Astrocyte (in vitro differentiated cells and primary cell): ENCODE data around the gene FHL3. TPM values are rescaled to one million over a fixed set of nuclear protein-coding genes. Genes with fewer than 3 reads are reported as not detected.

Experiments
- DNase-seq: peaks from one replicate; pipeline ENCODE4 v3.0.0-alpha.2; 2010; ENCODE audit warnings: low read depth
- FAIRE-seq: peaks from 2 replicates; lab custom pipeline; 2011; peaks lifted over from hg19 to GRCh38; lab: Jason Lieb, UNC
- H2AFZ ChIP-seq: 2 replicates; pipeline ENCODE4 v1.6.0; 2012; ENCODE audit warnings: low read depth, low read length, inconsistent platforms
- H3K27ac ChIP-seq: 2 replicates; pipeline ENCODE4 v1.5.1; 2011; ENCODE audit warnings: low read depth, low read length, inconsistent platforms
- H3K27me3 ChIP-seq: 2 replicates; pipeline ENCODE4 v1.6.0; 2011; ENCODE audit warnings: low read length, inconsistent platforms; ENCODE audit not compliant: insufficient read depth
- H3K36me3 ChIP-seq: 2 replicates; pipeline ENCODE4 v1.5.1; 2011; ENCODE audit warnings: low read length, inconsistent platforms; ENCODE audit not compliant: insufficient read depth
- H3K4me1 ChIP-seq: 2 replicates; pipeline ENCODE4 v1.5.1; 2011; ENCODE audit warnings: low read length, inconsistent platforms; ENCODE audit not compliant: insufficient read depth
- H3K4me2 ChIP-seq: 2 replicates; pipeline ENCODE4 v1.6.0; 2012; ENCODE audit warnings: low read length, inconsistent platforms
- H3K4me3 ChIP-seq: 2 replicates; pipeline ENCODE4 v1.5.1; 2011; ENCODE audit warnings: low read depth, mild to moderate bottlenecking, low read length, inconsistent platforms; ENCODE audit not compliant: insufficient read depth
- H3K79me2 ChIP-seq: 2 replicates; pipeline ENCODE4 v1.6.0; 2012; ENCODE audit warnings: mild to moderate bottlenecking, low read length, inconsistent platforms; ENCODE audit not compliant: insufficient read depth
- H3K9ac ChIP-seq: 2 replicates; pipeline ENCODE4 v1.6.0; 2012; ENCODE audit warnings: mild to moderate bottlenecking, low read length, inconsistent platforms
- H3K9me3 ChIP-seq: 2 replicates; pipeline ENCODE4 v1.5.1; 2012; ENCODE audit warnings: low read depth, mild to moderate bottlenecking, low read length, inconsistent platforms; ENCODE audit not compliant: insufficient read depth
- H4K20me1 ChIP-seq: 2 replicates; pipeline ENCODE4 v1.6.0; 2012; ENCODE audit warnings: low read length, inconsistent platforms; ENCODE audit not compliant: insufficient read depth
- H3K27ac Mint-ChIP-seq: one replicate; pipeline ENCODE4 v1.8.0; 2021; ENCODE audit warnings: mild to moderate bottlenecking, mixed read lengths; ENCODE audit not compliant: unreplicated experiment
- H3K27me3 Mint-ChIP-seq: one replicate; pipeline ENCODE4 v1.8.0; 2021; ENCODE audit warnings: low read depth, mixed read lengths; ENCODE audit not compliant: unreplicated experiment
- H3K36me3 Mint-ChIP-seq: one replicate; pipeline ENCODE4 v1.8.0; 2021; ENCODE audit warnings: low read depth, mixed read lengths; ENCODE audit not compliant: unreplicated experiment
- H3K4me1 Mint-ChIP-seq: one replicate; pipeline ENCODE4 v1.8.0; 2021; ENCODE audit warnings: low read depth, mixed read lengths; ENCODE audit not compliant: unreplicated experiment
- H3K4me3 Mint-ChIP-seq: one replicate; pipeline ENCODE4 v1.8.0; 2021; ENCODE audit warnings: mild to moderate bottlenecking, moderate library complexity, mixed read lengths; ENCODE audit not compliant: unreplicated experiment
- H3K9me3 Mint-ChIP-seq: one replicate; pipeline ENCODE4 v1.8.0; 2021; ENCODE audit warnings: mild to moderate bottlenecking, mixed read lengths; ENCODE audit not compliant: unreplicated experiment
- CTCF ChIP-seq: IDR thresholded peaks from 2 replicates; pipeline ENCODE4 v1.5.1; 2011; ENCODE audit warnings: low read depth, mild to moderate bottlenecking, inconsistent platforms, low read length, moderate library complexity; ENCODE audit not compliant: insufficient read depth
- EZH2 ChIP-seq: IDR thresholded peaks from 2 replicates; pipeline ENCODE4 v1.6.1; 2012; ENCODE audit warnings: mild to moderate bottlenecking, low read length, inconsistent platforms; ENCODE audit not compliant: insufficient read depth
- total RNA-seq: library from RNA; stranded (reverse); gene quantifications from 2 replicates; pipeline ENCODE4 v1.2.1, GENCODE V29; 2021

FHL3 gene
- total RNA-seq, 1 donor from 2014 or later: 107 TPM

GRCh38 chr1:37949524-37950152, 55.7 kb downstream of the FHL3 start:
- Mint-ChIP-seq H3K36me3 (peaks cover 7% of the 10 kb centered on the region), H3K9me3 (no peaks in the 10 kb centered on the region), H3K27ac (no peak overlapping the region), H3K4me3 (no peak overlapping the region), H3K4me1 (peaks cover 3% of the 10 kb centered on the region), H3K27me3 (no peaks in the 10 kb centered on the region)
- Histone ChIP-seq H3K4me2 (no peak overlapping the region), H3K9ac (no peak overlapping the region), H3K4me3 (no peak overlapping the region), H3K9me3 (no peaks in the 10 kb centered on the region), H3K79me2 (no peaks in the 10 kb centered on the region), H2AFZ (no peak overlapping the region), H3K4me1 (peaks cover 11% of the 10 kb centered on the region), H4K20me1 (no peaks in the 10 kb centered on the region), H3K27me3 (no peaks in the 10 kb centered on the region), H3K36me3 (no peaks in the 10 kb centered on the region), H3K27ac (no peak overlapping the region)
- TF ChIP-seq CTCF (no peak), EZH2 (no peak)
- no peak for FAIRE-seq
- no peak for DNase-seq

- no peak for FAIRE-seq
- Histone ChIP-seq H2AFZ (no peak overlapping the region), H3K27me3 (no peaks in the 10 kb centered on the region)
Observed at GRCh38 chr1:37948841-37949240, 56.5 kb downstream of the FHL3 start.

More at GRCh38 chr1:37948841-37949240, 56.5 kb downstream of the FHL3 start:
- H3K9ac ChIP-seq: no peak overlapping the region
- TF ChIP-seq CTCF: no peak
- no peak for TF ChIP-seq EZH2
- H4K20me1 ChIP-seq: no peaks in the 10 kb centered on the region
- H3K4me3 ChIP-seq: no peak overlapping the region
- H3K36me3 Mint-ChIP-seq: peaks cover 2% of the 10 kb centered on the region
- no peaks in the 10 kb centered on the region for H3K36me3 ChIP-seq
- H3K9me3 ChIP-seq: no peaks in the 10 kb centered on the region
- DNase-seq: no peak
- H3K4me2 ChIP-seq: no peak overlapping the region
- no peaks in the 10 kb centered on the region for H3K9me3 Mint-ChIP-seq
- H3K79me2 ChIP-seq: no peaks in the 10 kb centered on the region
- H3K4me1 ChIP-seq: peaks cover 18% of the 10 kb centered on the region
- no peak overlapping the region for H3K27ac ChIP-seq
- peaks cover 9% of the 10 kb centered on the region for H3K4me1 Mint-ChIP-seq
- H3K27ac Mint-ChIP-seq: no peak overlapping the region
- H3K27me3 Mint-ChIP-seq: no peaks in the 10 kb centered on the region
- no peak overlapping the region for H3K4me3 Mint-ChIP-seq
